SU-DHL-6 (cell line): ENCODE measurements around the gene SGPP1.
"Not testable (repeated sequence)": the region's sequence is repeated elsewhere in the genome, so short reads cannot be mapped to it uniquely, and the experiment has no call there.

Source experiments
- CTCF ChIP-seq: fragments of 200-600 bp; sonication (generic); IDR thresholded peaks from one replicate; pipeline ENCODE4 v1.5.1; 2017; ENCODE audit warnings: antibody characterized with exemption, mild to moderate bottlenecking, low read length, moderate library complexity; ENCODE audit not compliant: insufficient read depth, poor library complexity, severe bottlenecking
- EZH2phosphoT487 ChIP-seq: fragments of 200-600 bp; sonication (generic), shearing (Covaris generic); conservative IDR thresholded peaks from 2 replicates; pipeline ENCODE4 v1.6.1; 2018; ENCODE audit warnings: mild to moderate bottlenecking, antibody characterized with exemption, low read length, moderate library complexity, mixed read lengths

- TF ChIP-seq CTCF, EZH2phosphoT487: not testable (repeated sequence)
Measured at GRCh38 chr14:63636094-63636635, 91.7 kb downstream of the SGPP1 start.
